K562 (cell line): ENCODE data around the gene SPRY4. TPM values are rescaled to one million over a fixed set of nuclear protein-coding genes. Genes with fewer than 3 reads are reported as not detected.

Experiments
- ESRRA ChIP-seq: fragments of 450-650 bp; IDR thresholded peaks from 2 replicates; pipeline ENCODE4 v1.6.1; 2014; ENCODE audit warnings: low read depth, mild to moderate bottlenecking, moderate library complexity, borderline replicate concordance
- ETV6 ChIP-seq, 3 experiments: fragments of 150-350 bp in 1 of 3; sonication (generic) in 1 of 3; formaldehyde crosslinking in 1 of 3; IDR thresholded peaks; 2 replicates each; pipeline versions ENCODE4 v1.6.1 to v1.8.0; 2014 to 2022; ENCODE audit warnings: borderline replicate concordance in 2 of 3, low read depth in 2 of 3, antibody characterized with exemption in 1 of 3, low read length in 1 of 3, mild to moderate bottlenecking in 1 of 3, missing genetic modification reagents in 1 of 3
- FOS ChIP-seq: IDR thresholded peaks from 3 replicates; pipeline ENCODE4 v1.6.1; 2011; ENCODE audit not compliant: insufficient read length; ENCODE audit errors: extremely low read depth
- FOXA3 ChIP-seq, 2 experiments: fragments of 450-650 bp in 1 of 2; sonication (generic) in 1 of 2; formaldehyde crosslinking; IDR thresholded peaks in 1 of 2; conservative IDR thresholded peaks in 1 of 2; 2 replicates each; pipeline versions ENCODE4 v1.4.0 to v1.8.0; 2020 to 2022; ENCODE audit warnings: mild to moderate bottlenecking in 2 of 2, missing genetic modification reagents in 1 of 2
- GABPB1 ChIP-seq: sonication (generic); formaldehyde crosslinking; IDR thresholded peaks from 2 replicates; pipeline ENCODE4 v1.8.0; 2022; ENCODE audit warnings: mild to moderate bottlenecking, missing genetic modification reagents
- GTF2E2 ChIP-seq: fragments of 200-800 bp; sonication (Bioruptor generic); IDR thresholded peaks from 2 replicates; pipeline ENCODE4 v1.6.1; 2016; ENCODE audit warnings: missing genetic modification characterization, missing compliant biosample characterization
- MYC ChIP-seq, 2 experiments: fragments of 250-450 bp in 1 of 2; sonication (Bioruptor Pico) in 1 of 2; IDR thresholded peaks; 2 replicates each; pipeline versions ENCODE4 v1.5.1 to v1.6.1; 2012 to 2021; ENCODE audit warnings: low read depth in 2 of 2, borderline replicate concordance in 1 of 2, improper control_type of control experiment in 1 of 2, low read length in 1 of 2, mild to moderate bottlenecking in 1 of 2, moderate library complexity in 1 of 2
- PPARD ChIP-seq: fragments of 250-450 bp; sonication (Bioruptor Pico); IDR thresholded peaks from 2 replicates; pipeline ENCODE4 v1.8.0; 2022; ENCODE audit warnings: inconsistent platforms, mild to moderate bottlenecking, moderate library complexity
- RBM14 ChIP-seq: fragments of 200-400 bp; formaldehyde crosslinking; IDR thresholded peaks from 2 replicates; pipeline ENCODE4 v1.6.1; 2018; ENCODE audit warnings: low read depth, mild to moderate bottlenecking, low read length, moderate library complexity, borderline replicate concordance; ENCODE audit not compliant: insufficient read depth
- SMAD4 ChIP-seq: fragments of 250-450 bp; sonication (Bioruptor Pico); conservative IDR thresholded peaks from 2 replicates; pipeline ENCODE4 v1.8.0; 2021; ENCODE audit warnings: inconsistent platforms, mild to moderate bottlenecking, moderate library complexity
- SP1 ChIP-seq: sonication (generic); formaldehyde crosslinking; IDR thresholded peaks from 2 replicates; pipeline ENCODE4 v1.8.1; 2022; ENCODE audit warnings: mild to moderate bottlenecking, missing genetic modification reagents
- TAF9B ChIP-seq: fragments of 450-650 bp; IDR thresholded peaks from 2 replicates; pipeline ENCODE4 v1.6.1; 2018; ENCODE audit warnings: mild to moderate bottlenecking; ENCODE audit not compliant: partially characterized antibody
- U2AF1 ChIP-seq: fragments of 200-400 bp; formaldehyde crosslinking; optimal IDR thresholded peaks from 2 replicates; pipeline ENCODE3; 2017; ENCODE audit warnings: mild to moderate bottlenecking, low read depth, low read length, moderate library complexity
- USF1 ChIP-seq: sonication (generic); formaldehyde crosslinking; IDR thresholded peaks from 2 replicates; pipeline ENCODE4 v1.9.0; 2022; ENCODE audit warnings: mild to moderate bottlenecking, missing genetic modification reagents
- XRCC5 ChIP-seq: fragments of 200-400 bp; formaldehyde crosslinking; IDR thresholded peaks from 2 replicates; pipeline ENCODE4 v1.6.1; 2017; ENCODE audit warnings: low read depth, mild to moderate bottlenecking, low read length
- ZNF316 ChIP-seq: fragments of 450-650 bp; IDR thresholded peaks from 2 replicates; pipeline ENCODE4 v1.6.1; 2016
- ZNF436 ChIP-seq: fragments of 250-450, 450-650 bp; sonication (Bioruptor Pico); formaldehyde crosslinking; IDR thresholded peaks from 2 replicates; pipeline ENCODE4 v1.7.0; 2020; ENCODE audit warnings: mild to moderate bottlenecking
- ZNF717 ChIP-seq: fragments of 250-450 bp; sonication (Bioruptor Pico); IDR thresholded peaks from 2 replicates; pipeline ENCODE4 v1.5.0; 2021
- polyA plus RNA-seq, 8 experiments: library from polyadenylated mRNA; depleted of rRNA in 4 of 8; stranded (reverse) in 5 of 8; unstranded in 3 of 8; fragments of >200 nt; fragmentation: Nextera tagmentation in 2 of 8; fragmentation: Illumina TruSeq in 1 of 8; extraction: Ambion mirVana in 2 of 8; extraction: Trizol in 1 of 8; gene quantifications; 2 replicates each; pipeline versions ENCODE4 v1.2.1 to v1.2.3, GENCODE V29; 2011 to 2014; ENCODE audit warnings: inconsistent platforms in 1 of 8, missing spikeins in 1 of 8
- total RNA-seq, 7 experiments: library from RNA; depleted of rRNA in 6 of 7; stranded (reverse); fragments of >200 nt in 6 of 7; fragmentation: Illumina TruSeq in 2 of 7; extraction: Trizol in 2 of 7; gene quantifications; 2 replicates each; pipeline versions ENCODE4 v1.2.1 to v1.2.3, GENCODE V29; 2011 to 2021; ENCODE audit warnings: low replicate concordance in 1 of 7
- TF ChIP-seq, protein P1 (sequence below): sonication (generic); formaldehyde crosslinking; IDR thresholded peaks from 2 replicates; pipeline ENCODE4 v1.8.1; 2023; ENCODE audit warnings: mild to moderate bottlenecking, missing genetic modification reagents
- TF ChIP-seq, protein P2 (sequence below): IDR thresholded peaks from 3 replicates; pipeline ENCODE4 v1.6.1; 2011; ENCODE audit warnings: borderline replicate concordance, mild to moderate bottlenecking; ENCODE audit not compliant: insufficient read length, insufficient read depth
- TF ChIP-seq, protein P3 (sequence below): sonication (generic); formaldehyde crosslinking; IDR thresholded peaks from 2 replicates; pipeline ENCODE4 v1.8.0; 2022; ENCODE audit warnings: mild to moderate bottlenecking, low read depth, missing genetic modification reagents

The SPRY4 gene
- total and polyA plus RNA-seq, 9 of the 15 experiments (the other 6 are each of a cell fraction or from before 2014, with no cell fraction given), result 2.6 to 24.2 (median 9.5) TPM

- no peak for TF ChIP-seq RBM14
- no peak; the same call in 1 of the 2 replicates for TF ChIP-seq GABPB1 (CRISPR knock-in tag)
- 0 out of 2 replicates have a peak, but pooled peaks have one; percentile 43 for TF ChIP-seq ESRRA
- no peak; the same call in none of the 2 replicates for TF ChIP-seq GTF2E2
- TF ChIP-seq FOS, result no peak
- TF ChIP-seq, protein P1, sequence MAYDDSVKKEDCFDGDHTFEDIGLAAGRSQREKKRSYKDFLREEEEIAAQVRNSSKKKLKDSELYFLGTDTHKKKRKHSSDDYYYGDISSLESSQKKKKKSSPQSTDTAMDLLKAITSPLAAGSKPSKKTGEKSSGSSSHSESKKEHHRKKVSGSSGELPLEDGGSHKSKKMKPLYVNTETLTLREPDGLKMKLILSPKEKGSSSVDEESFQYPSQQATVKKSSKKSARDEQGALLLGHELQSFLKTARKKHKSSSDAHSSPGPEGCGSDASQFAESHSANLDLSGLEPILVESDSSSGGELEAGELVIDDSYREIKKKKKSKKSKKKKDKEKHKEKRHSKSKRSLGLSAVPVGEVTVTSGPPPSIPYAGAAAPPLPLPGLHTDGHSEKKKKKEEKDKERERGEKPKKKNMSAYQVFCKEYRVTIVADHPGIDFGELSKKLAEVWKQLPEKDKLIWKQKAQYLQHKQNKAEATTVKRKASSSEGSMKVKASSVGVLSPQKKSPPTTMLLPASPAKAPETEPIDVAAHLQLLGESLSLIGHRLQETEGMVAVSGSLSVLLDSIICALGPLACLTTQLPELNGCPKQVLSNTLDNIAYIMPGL (CRISPR knock-in tag), result peak; percentile 78; the same call in 1 of the 2 replicates
- TF ChIP-seq ZNF316, result no peak
- TF ChIP-seq SMAD4 (CRISPR knock-in tag), result 0 out of 2 replicates have a peak, but pooled peaks have one; percentile 69
- TF ChIP-seq MYC (IDR thresholded peaks at IDR 0.05; ENCODE audit: low read depth, low read length), result peak; percentile 68
- no peak for TF ChIP-seq MYC (CRISPR knock-in tag; IDR thresholded peaks at IDR 0.05; ENCODE audit: borderline replicate concordance, low read depth)
- TF ChIP-seq, protein P2, sequence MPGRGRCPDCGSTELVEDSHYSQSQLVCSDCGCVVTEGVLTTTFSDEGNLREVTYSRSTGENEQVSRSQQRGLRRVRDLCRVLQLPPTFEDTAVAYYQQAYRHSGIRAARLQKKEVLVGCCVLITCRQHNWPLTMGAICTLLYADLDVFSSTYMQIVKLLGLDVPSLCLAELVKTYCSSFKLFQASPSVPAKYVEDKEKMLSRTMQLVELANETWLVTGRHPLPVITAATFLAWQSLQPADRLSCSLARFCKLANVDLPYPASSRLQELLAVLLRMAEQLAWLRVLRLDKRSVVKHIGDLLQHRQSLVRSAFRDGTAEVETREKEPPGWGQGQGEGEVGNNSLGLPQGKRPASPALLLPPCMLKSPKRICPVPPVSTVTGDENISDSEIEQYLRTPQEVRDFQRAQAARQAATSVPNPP, result no peak
- peak; percentile 77 for TF ChIP-seq TAF9B
- TF ChIP-seq FOXA3 (CRISPR knock-in tag; conservative IDR thresholded peaks at IDR 0.05 in 1 of 2, IDR thresholded peaks at IDR 0.05 in 1 of 2), result 0 out of 4 replicates have a peak, but pooled peaks of 1 of the 2 experiments have one; percentile 49
- no peak for TF ChIP-seq ZNF436 (CRISPR knock-in tag)
- no peak for TF ChIP-seq PPARD (CRISPR knock-in tag)
- TF ChIP-seq XRCC5, result peak; percentile 42; the same call in 1 of the 2 replicates
- TF ChIP-seq SP1 (CRISPR knock-in tag), result no peak
- TF ChIP-seq ETV6 (IDR thresholded peaks at IDR 0.05; ENCODE audit: borderline replicate concordance in 1 of 2, low read depth in 2 of 2, low read length in 1 of 2), result peak in 1 of 2 experiments; percentile 29; a peak in 1 of 4 replicates
- TF ChIP-seq ETV6 (CRISPR knock-in tag; IDR thresholded peaks at IDR 0.05; ENCODE audit: borderline replicate concordance), result no peak
- no peak for TF ChIP-seq ZNF717 (CRISPR knock-in tag)
- no peak for TF ChIP-seq U2AF1
- TF ChIP-seq, protein P3, sequence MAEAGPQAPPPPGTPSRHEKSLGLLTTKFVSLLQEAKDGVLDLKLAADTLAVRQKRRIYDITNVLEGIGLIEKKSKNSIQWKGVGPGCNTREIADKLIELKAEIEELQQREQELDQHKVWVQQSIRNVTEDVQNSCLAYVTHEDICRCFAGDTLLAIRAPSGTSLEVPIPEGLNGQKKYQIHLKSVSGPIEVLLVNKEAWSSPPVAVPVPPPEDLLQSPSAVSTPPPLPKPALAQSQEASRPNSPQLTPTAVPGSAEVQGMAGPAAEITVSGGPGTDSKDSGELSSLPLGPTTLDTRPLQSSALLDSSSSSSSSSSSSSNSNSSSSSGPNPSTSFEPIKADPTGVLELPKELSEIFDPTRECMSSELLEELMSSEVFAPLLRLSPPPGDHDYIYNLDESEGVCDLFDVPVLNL (CRISPR knock-in tag), result no peak
- TF ChIP-seq USF1 (CRISPR knock-in tag), result no peak
These were observed at the start of gene SPRY4 (continued) for GRCh38 chr5:142324871-142325724.
